Caki2 (cell line): ENCODE measurements around the gene CRHBP. TPM values are rescaled to one million over a fixed set of nuclear protein-coding genes. Genes with fewer than 3 reads are reported as not detected.
"Not testable (repeated sequence)": the region's sequence is repeated elsewhere in the genome, so short reads cannot be mapped to it uniquely, and the experiment has no call there.

Experiments
- DNase-seq: peaks from one replicate; pipeline ENCODE4 v3.0.0-alpha.2; 2015; ENCODE audit warnings: low read depth
- in situ Hi-C: cut with HindIII; loops from 2 replicates; pipeline ENCODE4 v1.10.0; 2016; ENCODE audit warnings: low sequenced_read_pairs, low pct_unique_long_range_greater_than_20kb, mixed read lengths
- total RNA-seq: library from RNA; depleted of rRNA; stranded (reverse); fragments of >200 nt; shearing (Covaris generic); gene quantifications from 2 replicates; pipeline ENCODE4 v1.2.3, GENCODE V29; 2014; ENCODE audit warnings: low replicate concordance

Gene CRHBP
- total RNA-seq, 1 experiment from 2014 or later, result not detected

DNA sequence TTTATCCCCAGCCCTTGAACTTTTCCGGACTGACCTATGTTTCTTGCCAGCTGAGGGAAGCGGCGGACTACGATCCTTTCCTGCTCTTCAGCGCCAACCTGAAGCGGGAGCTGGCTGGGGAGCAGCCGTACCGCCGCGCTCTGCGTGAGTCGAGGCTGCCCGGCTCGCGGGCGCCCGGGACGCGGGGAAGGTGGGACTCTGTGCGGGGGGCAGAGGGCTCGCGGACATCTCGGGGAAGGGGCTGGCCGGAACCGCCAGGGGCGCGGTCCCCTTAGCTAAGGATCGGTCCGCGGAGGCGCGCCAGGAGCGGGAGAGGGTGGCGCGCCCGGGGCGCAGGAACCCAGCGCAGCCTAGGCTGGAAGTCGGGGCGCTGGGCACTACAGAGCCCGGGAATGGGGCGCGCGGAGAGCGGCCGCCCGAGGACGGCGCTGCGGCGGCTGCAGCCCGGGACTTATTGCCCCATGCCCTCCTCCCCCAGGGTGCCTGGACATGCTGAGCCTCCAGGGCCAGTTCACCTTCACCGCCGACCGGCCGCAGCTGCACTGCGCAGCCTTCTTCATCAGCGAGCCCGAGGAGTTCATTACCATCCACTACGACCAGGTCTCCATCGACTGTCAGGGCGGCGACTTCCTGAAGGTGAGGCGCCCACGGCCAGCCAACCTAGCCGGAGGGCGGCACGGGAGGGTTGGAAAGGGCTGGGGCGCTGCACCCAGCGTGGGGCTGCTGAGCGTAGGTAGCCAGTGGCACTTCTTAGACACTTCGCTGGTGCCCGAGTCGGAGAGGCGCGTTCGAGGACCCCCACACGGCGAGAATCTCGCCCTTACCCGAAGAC is 922 bp downstream of the CRHBP start:
- DNase-seq, result no peak
- in situ Hi-C loops, result no loop called here

DNA sequence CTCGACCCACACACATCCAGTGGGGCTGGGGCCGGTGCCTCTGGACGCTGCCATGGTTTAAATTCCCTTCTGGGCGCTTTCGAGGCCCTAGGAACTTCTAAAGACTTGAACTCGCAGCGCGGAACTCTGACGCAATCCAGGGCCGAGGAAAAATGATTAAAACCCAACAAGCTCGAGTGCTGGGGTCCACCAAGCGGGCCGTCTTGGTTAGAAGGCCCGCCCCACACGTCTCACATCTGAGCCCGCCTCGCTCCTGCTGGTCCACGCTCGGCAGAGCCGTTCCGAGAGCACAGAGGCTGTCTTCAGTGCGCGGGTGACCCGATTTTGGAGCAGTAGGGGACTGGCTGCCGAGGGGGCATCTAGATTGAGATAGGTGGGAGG is 1.5 kb downstream of the CRHBP start:
- no peak for DNase-seq
- in situ Hi-C loops, result no loop called here

DNA sequence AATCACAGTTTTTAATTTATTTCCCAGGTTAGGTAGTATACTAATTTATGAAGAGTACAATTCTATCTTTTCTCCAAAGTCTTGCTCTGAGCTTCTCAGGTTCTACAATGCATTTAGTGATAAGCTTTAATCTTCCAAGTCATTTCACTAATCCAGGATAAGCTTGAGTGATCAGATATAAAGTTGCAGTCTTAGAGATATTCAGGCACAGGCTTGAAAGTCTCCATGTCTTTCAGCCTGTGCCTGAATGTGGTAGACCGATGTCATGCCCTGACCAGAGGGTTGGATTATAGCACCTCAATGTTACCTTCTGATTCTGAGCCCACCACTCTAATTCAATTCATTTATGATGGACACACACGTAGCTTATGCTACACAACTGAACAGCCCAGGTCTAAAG is 3.2 kb downstream of the CRHBP start:
- in situ Hi-C loops, result no loop called here
- no peak for DNase-seq

DNA sequence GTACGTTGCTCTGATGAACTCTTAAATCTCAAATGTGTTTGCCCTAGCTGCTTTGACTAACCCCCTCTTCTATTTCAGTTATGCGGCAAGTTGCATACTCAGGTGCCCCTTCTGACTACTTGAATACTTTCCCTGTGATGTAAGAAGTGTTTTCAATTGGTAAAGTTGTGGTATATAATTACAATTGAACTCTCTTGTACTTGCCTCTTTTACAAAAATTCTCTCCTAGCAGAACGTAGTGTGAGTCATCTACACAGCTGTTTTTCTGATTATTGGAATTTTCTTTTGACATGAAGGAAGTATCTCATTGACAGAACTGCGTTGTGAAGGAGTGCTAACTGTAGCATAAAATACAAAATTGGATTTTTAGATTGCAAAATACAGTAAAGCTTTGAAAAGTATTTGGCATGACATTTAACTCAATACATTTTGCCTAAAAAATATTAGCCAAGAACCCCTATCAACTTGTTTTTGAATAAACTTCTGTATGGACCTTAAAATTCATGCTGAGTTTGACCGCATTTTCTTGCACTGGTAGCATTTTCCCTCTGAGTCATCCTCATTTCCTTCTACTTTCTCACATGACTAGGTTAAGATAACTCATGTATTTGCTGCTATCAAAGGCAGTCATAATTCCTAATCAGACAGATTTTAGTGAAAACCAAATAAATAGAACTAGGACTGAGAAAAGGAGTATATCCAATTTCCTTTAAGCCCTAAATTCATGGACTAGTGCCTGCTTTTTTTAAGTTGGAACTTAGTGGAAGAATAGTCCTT is 6.3 kb downstream of the CRHBP start:
- DNase-seq, result no peak
- in situ Hi-C loops, result no loop called here

DNA sequence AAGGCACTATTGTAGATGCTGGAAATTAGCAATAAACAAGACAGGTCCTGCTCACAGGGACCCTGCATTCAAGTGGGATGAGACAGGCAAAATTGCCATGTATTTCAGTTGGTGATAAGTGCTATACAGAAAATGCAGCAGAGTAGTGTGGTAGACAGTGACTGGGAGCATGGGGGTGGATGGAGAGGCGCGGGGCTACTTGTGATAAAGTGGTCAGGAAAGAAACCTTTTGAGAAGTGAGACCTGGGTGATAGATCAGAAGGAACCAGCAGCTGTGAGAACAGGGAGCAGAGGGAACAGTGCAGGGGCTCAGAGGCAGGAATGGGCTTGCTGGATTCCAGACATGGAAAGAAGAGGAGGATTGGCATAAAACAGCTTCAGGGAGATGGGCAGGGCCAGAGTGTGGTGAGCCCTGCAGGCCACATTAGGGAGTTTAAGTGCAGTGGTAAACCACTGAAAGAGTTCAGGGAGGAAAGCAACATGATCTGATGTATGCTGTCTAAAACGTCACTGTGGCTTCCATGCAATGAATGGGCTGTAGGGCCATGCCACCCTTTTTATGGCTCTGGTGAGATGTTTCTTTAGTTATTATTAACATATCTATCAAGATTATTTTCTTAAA is 7.3 kb downstream of the CRHBP start:
- no peak for DNase-seq

DNA sequence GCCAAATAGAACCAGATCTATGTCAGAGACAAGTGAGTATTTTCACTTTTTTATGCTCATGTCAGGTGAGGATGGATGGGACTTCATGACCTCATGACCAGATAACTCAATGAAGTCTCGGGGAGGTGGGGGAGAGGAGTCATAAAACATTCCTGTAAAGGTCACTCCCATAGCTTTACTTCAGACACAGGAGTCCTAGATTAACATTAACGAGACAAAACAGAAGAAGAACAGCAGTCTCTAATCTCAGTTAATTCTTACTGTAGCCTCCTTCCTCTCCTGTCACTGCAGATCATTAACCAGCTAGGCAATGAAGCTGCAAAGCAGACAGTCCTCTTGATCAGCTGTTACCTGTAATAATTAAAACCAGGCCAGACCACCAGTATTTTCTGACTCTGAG is 11.2 kb downstream of the CRHBP start:
- DNase-seq, result peak; percentile 1
- in situ Hi-C loops, result no loop called here

More for the DNA sequence above, 7.3 kb downstream of the CRHBP start:
- in situ Hi-C loops, result no loop called here

DNA sequence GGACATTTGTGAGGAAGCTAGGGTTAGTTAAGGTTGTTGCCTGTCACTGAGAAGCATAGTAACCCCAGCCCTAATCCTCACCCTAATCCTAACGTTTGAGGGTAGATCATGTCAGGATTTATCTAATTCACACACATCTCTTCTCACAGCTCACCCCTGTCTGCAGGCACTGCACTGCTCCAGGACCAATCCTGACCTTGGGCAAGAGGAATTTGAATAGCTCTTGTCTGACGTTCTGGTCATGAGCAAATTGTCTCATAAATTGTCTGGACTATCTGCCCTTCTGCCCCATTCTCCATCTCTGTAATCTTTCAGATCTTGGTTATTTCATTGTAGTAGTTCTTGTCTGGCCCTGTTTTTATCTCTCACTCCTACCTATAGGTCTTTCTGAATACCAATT is 18.7 kb downstream of the CRHBP start:
- in situ Hi-C loops, result no loop called here
- DNase-seq, result no peak

DNA sequence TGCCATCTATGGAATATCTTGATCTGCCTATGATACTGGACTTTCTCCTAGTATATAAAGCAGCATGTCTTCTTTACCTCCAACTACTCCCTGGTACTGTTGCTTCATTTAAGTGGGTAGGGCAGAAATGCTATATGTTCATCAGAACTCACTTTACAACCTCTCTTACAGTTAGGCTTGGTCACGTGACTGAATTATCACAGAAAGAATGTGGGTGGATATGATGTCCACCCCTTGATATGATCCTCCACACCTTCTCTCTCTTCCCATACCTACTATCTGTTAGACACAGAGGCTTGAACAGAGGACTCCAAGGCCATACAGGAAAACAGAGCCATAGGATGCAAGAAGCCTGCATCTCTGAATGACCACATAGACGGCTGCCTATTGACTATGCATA is 19.8 kb downstream of the CRHBP start:
- no peak for DNase-seq
- in situ Hi-C loops, result no loop called here

DNA sequence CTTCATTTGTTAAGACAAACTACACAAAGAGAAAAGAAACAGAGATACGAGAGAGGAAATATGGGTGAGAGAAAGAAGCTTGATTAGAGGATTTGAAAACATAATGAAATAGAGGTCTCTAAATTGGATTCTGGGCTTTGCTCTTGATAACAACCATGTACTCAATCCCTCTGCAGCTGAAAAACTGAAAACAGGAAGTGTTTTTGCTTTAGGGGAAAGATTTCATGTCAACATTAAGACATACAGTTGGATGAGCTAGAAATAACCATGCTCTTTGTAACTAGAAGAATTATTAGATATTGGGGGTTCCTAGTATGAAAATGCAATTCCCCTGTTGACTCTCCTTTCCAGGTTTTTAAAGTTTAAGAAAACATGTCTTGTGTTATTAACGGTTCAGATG is 21.9 kb downstream of the CRHBP start:
- DNase-seq, result no peak
- in situ Hi-C loops, result no loop called here

DNA sequence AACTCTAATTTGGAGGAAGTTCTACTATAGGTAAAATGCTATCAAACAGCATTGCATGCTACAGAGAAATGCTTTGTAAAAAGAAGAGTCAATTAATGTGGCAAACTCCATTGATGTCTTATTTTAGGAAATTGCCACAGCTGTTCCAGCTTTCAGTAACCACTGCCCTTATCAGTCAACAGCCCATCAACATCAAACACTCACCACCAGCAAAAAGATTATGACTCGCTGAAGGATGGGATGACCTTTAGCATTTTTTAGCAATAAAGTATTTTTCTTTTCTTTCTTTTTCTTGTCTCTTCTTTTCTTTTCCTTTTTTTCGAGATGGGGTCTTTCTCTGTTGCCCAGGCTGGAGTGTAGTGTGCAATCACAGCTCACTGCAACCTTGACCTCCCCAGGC is 26.0 kb downstream of the CRHBP start:
- in situ Hi-C loops, result no loop called here
- no peak for DNase-seq

DNA sequence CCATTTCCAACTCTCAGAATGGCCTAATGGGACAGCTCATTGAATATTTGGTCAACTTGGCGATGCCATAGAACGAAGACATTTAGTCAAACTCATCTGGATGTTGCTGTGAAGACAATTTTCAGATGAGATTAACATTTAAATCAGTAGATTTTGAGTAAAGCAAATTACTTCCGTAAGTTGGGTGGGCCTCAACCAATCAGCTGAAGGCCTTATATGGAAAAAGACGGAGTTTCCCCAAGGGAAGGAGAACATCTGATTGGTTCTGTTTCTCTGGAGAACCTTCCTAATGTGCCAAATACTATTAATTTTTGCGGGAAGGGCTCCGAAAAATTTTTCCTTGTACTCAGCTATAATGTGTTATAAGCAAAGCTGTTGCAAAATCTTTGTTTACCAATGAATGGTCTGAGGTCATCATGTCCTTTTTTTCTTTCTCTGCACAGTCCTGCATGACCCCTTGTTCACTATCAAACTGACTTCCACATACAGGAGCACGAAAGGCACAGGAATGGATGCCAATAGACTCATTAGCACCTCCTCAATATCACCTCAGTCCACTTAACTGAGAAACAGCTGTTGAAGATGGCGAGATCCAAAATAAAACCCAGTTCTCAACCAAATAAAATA is 27.8 kb downstream of the CRHBP start:
- in situ Hi-C loops, result no loop called here

DNA sequence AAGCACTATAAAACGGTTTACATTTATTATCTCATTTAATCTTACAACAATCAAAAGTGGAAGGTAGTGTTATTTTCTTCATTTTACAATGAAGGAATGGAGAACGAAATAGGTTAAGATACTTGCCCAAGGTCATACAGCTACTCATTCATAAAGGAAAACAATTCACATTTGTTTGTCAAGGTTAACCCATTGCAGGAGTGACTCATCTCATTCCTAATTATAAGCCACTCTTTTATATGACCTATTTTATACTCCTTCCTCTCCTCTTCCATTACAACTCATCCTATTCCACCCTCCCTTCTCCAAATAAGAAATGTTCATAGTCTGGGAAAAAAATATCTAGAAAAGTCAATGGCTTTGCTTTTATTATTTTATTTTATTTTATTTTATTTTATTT is 29.6 kb downstream of the CRHBP start:
- no peak for DNase-seq
- in situ Hi-C loops, result no loop called here

More for the DNA sequence above, 27.8 kb downstream of the CRHBP start:
- no peak for DNase-seq

DNA sequence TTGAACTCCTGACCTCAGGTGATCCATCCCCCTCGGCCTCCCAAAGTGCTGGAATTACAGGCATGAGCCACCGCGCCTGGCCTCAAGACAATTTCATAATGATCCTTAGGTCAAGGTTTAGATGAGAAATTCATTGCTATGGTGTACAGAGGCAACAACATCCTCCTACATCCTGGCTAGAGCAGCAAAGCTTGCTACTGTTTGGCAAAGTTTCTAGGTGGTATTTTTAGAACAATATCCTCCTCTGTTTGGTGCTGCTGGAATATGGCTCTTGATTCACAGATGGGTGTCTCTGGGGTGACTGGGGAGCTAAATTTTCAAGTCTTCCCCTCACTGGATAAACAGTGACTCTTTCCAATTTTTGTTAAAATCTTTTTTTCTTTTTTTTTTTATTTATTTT is 30.6 kb downstream of the CRHBP start:
- DNase-seq, result no peak
- in situ Hi-C loops, result no loop called here

DNA sequence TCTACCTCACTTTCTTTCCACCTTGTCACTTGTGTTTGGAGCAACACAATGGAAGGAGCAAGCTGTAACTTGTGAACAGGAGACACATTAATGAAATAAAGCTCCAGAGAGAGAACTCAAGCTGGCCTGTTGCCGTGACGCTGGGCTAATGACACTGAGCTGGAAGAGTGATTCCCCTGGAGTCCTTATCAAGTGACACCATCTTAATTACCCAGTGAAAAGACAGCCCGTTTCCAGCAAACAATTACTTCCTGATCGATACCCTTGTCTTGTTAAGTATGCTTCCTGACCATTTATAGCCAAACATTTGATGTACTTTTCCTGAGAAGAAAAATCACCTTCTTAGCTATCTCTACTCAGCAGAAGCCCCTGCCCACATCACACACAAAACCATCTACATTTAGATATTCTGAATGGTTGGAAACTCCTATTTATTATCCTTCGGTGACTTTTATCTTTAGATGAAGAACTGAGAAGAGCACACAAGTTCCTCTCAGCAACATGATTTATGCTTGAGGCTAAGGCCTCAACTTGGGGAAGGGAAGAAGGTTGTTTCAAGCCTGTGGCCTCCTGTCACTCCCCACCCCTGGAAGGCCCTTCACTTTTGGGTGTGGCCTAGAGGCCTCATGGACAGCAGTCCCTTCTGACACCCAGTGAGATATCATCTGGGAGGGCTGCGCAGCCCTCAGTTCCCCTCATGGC is 34.1 kb downstream of the CRHBP start:
- in situ Hi-C loops, result no loop called here

DNA sequence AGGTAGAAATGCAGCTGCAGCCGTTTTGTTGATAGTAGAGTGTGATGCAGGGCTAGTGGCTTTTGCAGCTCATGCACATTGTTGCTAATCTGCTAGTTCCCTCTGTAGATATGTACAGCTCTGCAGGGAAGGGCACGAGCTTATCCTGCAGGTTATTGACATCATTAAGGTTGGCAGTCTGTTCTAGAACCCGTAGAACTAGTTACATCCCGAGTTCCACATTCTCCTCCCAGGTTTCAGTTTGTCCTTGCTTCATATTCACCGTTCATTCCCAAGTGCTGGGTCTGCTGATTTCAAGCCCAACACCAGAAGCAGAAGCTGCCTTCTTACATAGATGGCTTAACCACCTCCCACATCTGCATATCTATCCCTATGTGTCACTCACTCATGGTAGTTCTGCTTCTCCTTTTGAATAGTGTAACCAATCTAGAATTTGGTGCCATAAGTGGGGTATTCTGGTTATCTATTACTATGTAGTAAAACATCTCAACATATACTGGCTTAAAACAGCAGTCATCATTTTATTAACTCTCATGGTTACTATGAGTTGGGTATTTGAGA is 38.1 kb downstream of the CRHBP start:
- DNase-seq, result no peak
- in situ Hi-C loops, result no loop called here

More for the DNA sequence above, 34.1 kb downstream of the CRHBP start:
- no peak for DNase-seq

DNA sequence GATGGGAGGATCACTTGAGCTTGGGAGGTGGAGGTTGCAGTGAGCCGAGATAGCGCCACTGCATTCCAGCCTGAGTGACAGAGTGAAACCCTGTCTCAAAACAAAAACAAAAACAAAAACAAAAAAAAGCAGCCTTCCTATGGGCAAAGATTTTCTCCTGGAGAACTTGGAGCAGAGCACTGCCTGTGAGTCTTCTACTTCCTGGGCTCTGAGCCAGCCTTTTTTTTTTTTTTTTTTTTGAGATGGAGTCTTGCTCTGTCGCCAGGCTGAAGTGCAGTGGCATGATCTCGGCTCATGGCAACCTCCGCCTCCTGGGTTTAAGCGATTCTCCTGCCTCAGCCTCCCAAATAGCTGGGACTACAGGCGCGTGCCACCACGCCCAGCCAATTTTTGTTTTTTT is 40.6 kb downstream of the CRHBP start:
- in situ Hi-C loops, DNase-seq: not testable (repeated sequence)

DNA sequence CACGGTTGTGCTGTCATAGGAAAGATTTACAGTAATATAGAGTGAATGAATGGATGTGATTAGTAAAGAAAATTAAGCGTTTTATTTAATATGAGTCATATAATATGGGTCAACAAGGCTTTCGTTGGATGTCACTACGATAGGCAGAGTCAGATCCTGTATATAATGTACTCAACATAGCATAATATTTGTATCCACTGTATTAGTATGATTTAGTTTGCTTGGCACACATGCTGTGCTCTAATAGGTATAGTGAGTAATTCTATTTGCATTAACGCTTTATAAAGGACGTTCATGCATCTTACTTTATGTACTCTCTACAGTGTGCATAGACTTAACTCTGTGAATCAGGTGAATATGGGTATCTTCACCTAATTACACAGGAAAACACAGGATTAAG is 41.5 kb downstream of the CRHBP start:
- in situ Hi-C loops, result no loop called here
- DNase-seq, result no peak

DNA sequence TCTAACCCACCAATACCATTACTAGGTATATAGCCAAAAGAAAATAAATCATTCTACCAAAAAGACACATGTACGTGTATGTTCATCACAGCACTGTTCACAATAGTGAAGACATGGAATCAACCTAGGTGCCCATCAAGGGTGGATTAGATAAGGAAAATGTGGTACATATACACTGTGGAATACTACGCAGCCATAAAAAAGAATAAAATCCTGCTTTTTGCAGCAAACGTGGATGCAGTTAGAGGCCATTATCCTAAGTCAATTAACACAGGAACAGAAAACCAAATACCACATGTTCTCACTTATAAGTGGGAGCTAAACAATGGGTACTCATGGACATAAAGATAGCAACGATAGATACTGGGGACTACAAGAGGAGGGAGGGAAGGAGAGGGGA is 45.4 kb downstream of the CRHBP start:
- DNase-seq, in situ Hi-C loops: not testable (repeated sequence)
